K562 (cell line): ENCODE measurements around the gene SNX1. TPM values are rescaled to one million over a fixed set of nuclear protein-coding genes. Genes with fewer than 3 reads are reported as not detected.

Experiments used
- ETS1 ChIP-seq: conservative IDR thresholded peaks from 2 replicates; pipeline ENCODE4 v1.6.1; 2011; ENCODE audit warnings: low read depth, mild to moderate bottlenecking, low read length; ENCODE audit not compliant: control insufficient read depth
- FOXM1 ChIP-seq, 2 experiments: fragments of 450-650 bp in 1 of 2; sonication (generic) in 1 of 2; formaldehyde crosslinking in 1 of 2; IDR thresholded peaks; 2 replicates each; pipeline versions ENCODE4 v1.6.1 to v1.9.0; 2017 to 2022; ENCODE audit warnings: low read depth in 2 of 2, mild to moderate bottlenecking in 2 of 2, missing genetic modification reagents in 1 of 2, moderate library complexity in 1 of 2
- GATA2 ChIP-seq: sonication (generic); formaldehyde crosslinking; IDR thresholded peaks from 2 replicates; pipeline ENCODE4 v1.4.0; 2020; ENCODE audit warnings: mild to moderate bottlenecking, missing genetic modification reagents
- HNRNPL ChIP-seq: fragments of 200-400 bp; formaldehyde crosslinking; IDR thresholded peaks from 2 replicates; pipeline ENCODE4 v1.6.1; 2017; ENCODE audit warnings: low read depth, mild to moderate bottlenecking, low read length
- KLF16 ChIP-seq: IDR thresholded peaks from 2 replicates; pipeline ENCODE4 v1.6.1; 2016; ENCODE audit warnings: antibody characterized with exemption
- MCM2 ChIP-seq: fragments of 450-650 bp; IDR thresholded peaks from 2 replicates; pipeline ENCODE4 v1.6.1; 2017; ENCODE audit warnings: low read depth, mild to moderate bottlenecking
- MYNN ChIP-seq, 2 experiments: sonication (generic); formaldehyde crosslinking in 1 of 2; IDR thresholded peaks; 2 replicates each; pipeline versions ENCODE4 v1.5.0 to v1.6.1; 2016 to 2020; ENCODE audit warnings: antibody characterized with exemption in 1 of 2, missing genetic modification reagents in 1 of 2
- TCF15 ChIP-seq: fragments of 250-450 bp; sonication (Bioruptor Pico); IDR thresholded peaks from 2 replicates; pipeline ENCODE4 v1.8.0; 2022; ENCODE audit warnings: moderate library complexity, mild to moderate bottlenecking, inconsistent platforms
- WHSC1 ChIP-seq: IDR thresholded peaks from one replicate; pipeline ENCODE4 v1.6.1; 2012; ENCODE audit warnings: low read length, control low read depth, inconsistent platforms
- ZNF551 ChIP-seq: fragments of 250-450 bp; sonication (Bioruptor Pico); IDR thresholded peaks from 2 replicates; pipeline ENCODE4 v1.5.0; 2021; ENCODE audit warnings: mild to moderate bottlenecking, moderate library complexity
- polyA plus RNA-seq, 8 experiments: library from polyadenylated mRNA; depleted of rRNA in 4 of 8; stranded (reverse) in 5 of 8; unstranded in 3 of 8; fragments of >200 nt; fragmentation: Nextera tagmentation in 2 of 8; fragmentation: Illumina TruSeq in 1 of 8; extraction: Ambion mirVana in 2 of 8; extraction: Trizol in 1 of 8; gene quantifications; 2 replicates each; pipeline versions ENCODE4 v1.2.1 to v1.2.3, GENCODE V29; 2011 to 2014; ENCODE audit warnings: inconsistent platforms in 1 of 8, missing spikeins in 1 of 8
- total RNA-seq, 7 experiments: library from RNA; depleted of rRNA in 6 of 7; stranded (reverse); fragments of >200 nt in 6 of 7; fragmentation: Illumina TruSeq in 2 of 7; extraction: Trizol in 2 of 7; gene quantifications; 2 replicates each; pipeline versions ENCODE4 v1.2.1 to v1.2.3, GENCODE V29; 2011 to 2021; ENCODE audit warnings: low replicate concordance in 1 of 7

The SNX1 gene
- total and polyA plus RNA-seq, 9 of the 15 experiments (the other 6 are each of a cell fraction or from before 2014, with no cell fraction given) = 11.0 to 105 (median 59.9) TPM

- 0 out of 2 replicates have a peak, but pooled peaks have one; percentile 27 for TF ChIP-seq ETS1
- no peak for TF ChIP-seq MYNN (IDR thresholded peaks at IDR 0.05)
- TF ChIP-seq MYNN (CRISPR knock-in tag; IDR thresholded peaks at IDR 0.05) = no peak
- no peak for TF ChIP-seq WHSC1
- no peak for TF ChIP-seq TCF15 (CRISPR knock-in tag)
- no peak for TF ChIP-seq MCM2
- TF ChIP-seq ZNF551 = no peak
- TF ChIP-seq FOXM1 (IDR thresholded peaks at IDR 0.05; ENCODE audit: low read depth) = no peak
- TF ChIP-seq FOXM1 (CRISPR knock-in tag; IDR thresholded peaks at IDR 0.05; ENCODE audit: low read depth) = no peak
- TF ChIP-seq KLF16 = no peak
- 0 out of 2 replicates have a peak, but pooled peaks have one; percentile 29 for TF ChIP-seq HNRNPL
- peak; percentile 70 for TF ChIP-seq GATA2 (CRISPR knock-in tag)
These were observed 49.2 kb upstream of the SNX1 start, which contains the start of gene DAPK2 (continued) for GRCh38 chr15:64046421-64047153.
